ENCODE results near the gene IVNS1ABP.

DNA sequence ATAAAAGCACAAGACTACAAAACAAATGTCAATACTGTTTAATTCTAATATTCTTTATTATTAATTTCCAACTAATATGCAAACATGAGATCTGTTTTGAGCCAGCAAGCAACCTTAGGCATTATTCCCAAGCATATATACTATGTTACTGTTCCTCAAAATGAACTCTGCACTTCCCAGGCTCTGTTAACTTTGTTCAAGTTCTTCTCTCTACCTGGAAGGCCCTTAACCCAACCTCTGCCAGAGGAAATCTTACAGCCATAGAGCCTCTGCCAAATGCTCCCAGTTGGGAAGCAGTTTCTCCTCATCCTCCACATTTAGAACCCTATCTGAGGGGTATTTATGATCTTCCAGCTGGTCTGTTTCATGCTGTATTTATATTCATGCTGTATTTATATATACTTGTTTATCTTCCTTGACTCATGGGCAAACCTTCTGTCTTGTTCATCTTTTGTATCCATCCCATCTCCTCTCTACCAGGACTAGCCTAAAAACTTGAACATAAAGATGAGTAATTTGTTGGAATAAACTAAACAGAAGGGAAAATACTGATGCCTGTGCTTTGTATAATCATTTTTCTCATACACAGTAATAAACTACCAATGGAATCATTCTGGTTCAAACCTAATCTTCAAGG is 5.3 kb downstream of the IVNS1ABP start:
- TF ChIP-seq CREB1 (IDR thresholded peaks at IDR 0.05; ENCODE audit: low read depth), result no peak
- no peak for TF ChIP-seq YY1 (IDR thresholded peaks at IDR 0.05; ENCODE audit: low read depth)
- TF ChIP-seq, protein P1, sequence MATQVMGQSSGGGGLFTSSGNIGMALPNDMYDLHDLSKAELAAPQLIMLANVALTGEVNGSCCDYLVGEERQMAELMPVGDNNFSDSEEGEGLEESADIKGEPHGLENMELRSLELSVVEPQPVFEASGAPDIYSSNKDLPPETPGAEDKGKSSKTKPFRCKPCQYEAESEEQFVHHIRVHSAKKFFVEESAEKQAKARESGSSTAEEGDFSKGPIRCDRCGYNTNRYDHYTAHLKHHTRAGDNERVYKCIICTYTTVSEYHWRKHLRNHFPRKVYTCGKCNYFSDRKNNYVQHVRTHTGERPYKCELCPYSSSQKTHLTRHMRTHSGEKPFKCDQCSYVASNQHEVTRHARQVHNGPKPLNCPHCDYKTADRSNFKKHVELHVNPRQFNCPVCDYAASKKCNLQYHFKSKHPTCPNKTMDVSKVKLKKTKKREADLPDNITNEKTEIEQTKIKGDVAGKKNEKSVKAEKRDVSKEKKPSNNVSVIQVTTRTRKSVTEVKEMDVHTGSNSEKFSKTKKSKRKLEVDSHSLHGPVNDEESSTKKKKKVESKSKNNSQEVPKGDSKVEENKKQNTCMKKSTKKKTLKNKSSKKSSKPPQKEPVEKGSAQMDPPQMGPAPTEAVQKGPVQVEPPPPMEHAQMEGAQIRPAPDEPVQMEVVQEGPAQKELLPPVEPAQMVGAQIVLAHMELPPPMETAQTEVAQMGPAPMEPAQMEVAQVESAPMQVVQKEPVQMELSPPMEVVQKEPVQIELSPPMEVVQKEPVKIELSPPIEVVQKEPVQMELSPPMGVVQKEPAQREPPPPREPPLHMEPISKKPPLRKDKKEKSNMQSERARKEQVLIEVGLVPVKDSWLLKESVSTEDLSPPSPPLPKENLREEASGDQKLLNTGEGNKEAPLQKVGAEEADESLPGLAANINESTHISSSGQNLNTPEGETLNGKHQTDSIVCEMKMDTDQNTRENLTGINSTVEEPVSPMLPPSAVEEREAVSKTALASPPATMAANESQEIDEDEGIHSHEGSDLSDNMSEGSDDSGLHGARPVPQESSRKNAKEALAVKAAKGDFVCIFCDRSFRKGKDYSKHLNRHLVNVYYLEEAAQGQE (IDR thresholded peaks at IDR 0.05; ENCODE audit: low read depth), result no peak
- TF ChIP-seq EGR1 (IDR thresholded peaks at IDR 0.05), result no peak
- TF ChIP-seq RAD21 (IDR thresholded peaks at IDR 0.05; ENCODE audit: low read depth), result no peak
- TF ChIP-seq EP300 (IDR thresholded peaks at IDR 0.05; ENCODE audit: borderline replicate concordance), result no peak
- TF ChIP-seq TCF12 (IDR thresholded peaks at IDR 0.05; ENCODE audit: low read depth), result no peak
- TF ChIP-seq CEBPB (IDR thresholded peaks at IDR 0.05), result no peak
- no peak for TF ChIP-seq USF1 (IDR thresholded peaks at IDR 0.05)

Measured in Ishikawa (cell line).